GM12892 (cell line): ENCODE results near the gene RAB3A.

ENCODE experiments used
- POLR2A ChIP-seq: IDR thresholded peaks from 2 replicates; pipeline ENCODE4 v1.6.1; 2011; ENCODE audit warnings: low read depth, low read length, control low read depth
- POLR2AphosphoS5 ChIP-seq: IDR thresholded peaks from 2 replicates; pipeline ENCODE4 v1.6.1; 2011; ENCODE audit warnings: low read depth, low read length, control low read depth

- no peak for TF ChIP-seq POLR2AphosphoS5
- TF ChIP-seq POLR2A, result no peak
These were observed 48.5 kb upstream of the RAB3A start for GRCh38 chr19:18252370-18252717.
